Activated CD4-positive, alpha-beta T cell treated with anti-CD3 and anti-CD28 coated beads, Interleukin-2, amount 10 ng/mL, durations not matched to agents 7 days and 5 days (primary cell): ENCODE data around the gene GPN1. TPM values are rescaled to one million over a fixed set of nuclear protein-coding genes. Genes with fewer than 3 reads are reported as not detected.
"Not testable (repeated sequence)": the region's sequence is repeated elsewhere in the genome, so short reads cannot be mapped to it uniquely, and the experiment has no call there.

Experiments used
- CTCF ChIA-PET: fragments of 350-600 bp; sonication (Branson Sonifier 250); formaldehyde crosslinking; loops from one replicate; lab custom pipeline; 2021; ENCODE audit warnings: antibody characterized with exemption; lab: Charles Lee
- POLR2A ChIA-PET: fragments of 350-600 bp; sonication (Branson Sonifier 250); formaldehyde crosslinking; loops from one replicate; lab custom pipeline; 2021; ENCODE audit warnings: antibody characterized with exemption; lab: Charles Lee
- DNase-seq: peaks from one replicate; pipeline ENCODE4 v3.0.0-alpha.2; 2020
- H3K27ac Mint-ChIP-seq: one replicate; pipeline ENCODE4 v1.8.0; 2021; ENCODE audit warnings: mild to moderate bottlenecking, moderate library complexity, mixed read lengths
- H3K27me3 Mint-ChIP-seq: one replicate; pipeline ENCODE4 v1.8.0; 2021; ENCODE audit warnings: mixed read lengths
- H3K36me3 Mint-ChIP-seq: one replicate; pipeline ENCODE4 v1.8.0; 2021; ENCODE audit warnings: low read depth, mixed read lengths
- H3K4me1 Mint-ChIP-seq: one replicate; pipeline ENCODE4 v1.8.0; 2021; ENCODE audit warnings: mixed read lengths
- H3K4me3 Mint-ChIP-seq: one replicate; pipeline ENCODE4 v1.8.0; 2021; ENCODE audit warnings: mild to moderate bottlenecking, moderate library complexity, mixed read lengths
- H3K9me3 Mint-ChIP-seq: one replicate; pipeline ENCODE4 v1.8.0; 2021; ENCODE audit warnings: mixed read lengths
- total RNA-seq, 2 experiments: library from RNA; stranded (reverse); gene quantifications; one replicate each; pipeline ENCODE4 v1.2.3, GENCODE V29; 2021

The GPN1 gene
- 10 to 100 TPM; 36.3 to 44.1 TPM for total RNA-seq

- Mint-ChIP-seq H3K4me3 (no peak within 1 kb of the TSS), H3K9me3 (no peaks in the 10 kb centered on the region), H3K36me3 (peaks cover 33% of the 10 kb centered on the region), H3K4me1 (peaks cover 18% of the 10 kb centered on the region), H3K27me3 (no peaks in the 10 kb centered on the region), H3K27ac (no peak within 1 kb of the TSS)
- CTCF ChIA-PET, result interaction anchor here (0.8 to 1.7 kb wide), 5 partner anchors 10 to 364 kb away, joined by 3 to 6 read pairs (median 5); no protein-coding TSS in a partner anchor
- DNase-seq, result peak; percentile 96
- POLR2A ChIA-PET, result interaction anchor here (0.6 kb wide), 2 partner anchors 9 to 772 kb away, joined by 3 to 9 read pairs; no protein-coding TSS in a partner anchor
Observed at GRCh38 chr2:27628767-27629709, at the start of gene GPN1, which contains the start of gene CCDC121. TSS of gene GPN1 (plus strand) at chr2:27629050. CDS start at chr2:27629059, 9 bp downstream. TSS of gene CCDC121 (minus strand) at chr2:27629012. CDS start at chr2:27627799, 1,213 bp downstream.

GRCh38 chr2:27581417-27582128 is 47.3 kb upstream of the GPN1 start:
- H3K9me3 Mint-ChIP-seq, result peaks cover 6% of the 10 kb centered on the region
- peak overlapping the region; percentile 92 for H3K4me3 Mint-ChIP-seq
- ChIA-PET CTCF (no interaction called here), POLR2A (no interaction called here)
- H3K36me3 Mint-ChIP-seq, result peaks cover 31% of the 10 kb centered on the region
- peak overlapping the region; percentile 93 for H3K27ac Mint-ChIP-seq
- H3K4me1 Mint-ChIP-seq, result peaks cover 44% of the 10 kb centered on the region
- no peak for DNase-seq
- peaks cover 11% of the 10 kb centered on the region for H3K27me3 Mint-ChIP-seq

GRCh38 chr2:27582129-27582694 is 46.6 kb upstream of the GPN1 start:
- Mint-ChIP-seq H3K9me3 (peaks cover 5% of the 10 kb centered on the region), H3K4me3 (peak overlapping the region; percentile 92), H3K27ac (peak overlapping the region; percentile 93), H3K27me3 (peaks cover 8% of the 10 kb centered on the region), H3K36me3 (peaks cover 38% of the 10 kb centered on the region), H3K4me1 (peaks cover 50% of the 10 kb centered on the region)
- DNase-seq, result no peak
- ChIA-PET POLR2A (no interaction called here), CTCF (interaction anchor here (0.7 kb wide), 1 partner anchor 11 kb away, joined by 4 read pairs; no protein-coding TSS in a partner anchor)

- CTCF ChIA-PET, result interaction anchor here (0.7 kb wide), 1 partner anchor 12 kb away, joined by 4 read pairs; no protein-coding TSS in a partner anchor
- Mint-ChIP-seq H3K4me3 (peak within 1 kb of the TSS; percentile 92), H3K36me3 (peaks cover 43% of the 10 kb centered on the region), H3K4me1 (peaks cover 53% of the 10 kb centered on the region), H3K9me3 (peaks cover 4% of the 10 kb centered on the region), H3K27me3 (peaks cover 4% of the 10 kb centered on the region), H3K27ac (peak within 1 kb of the TSS; percentile 93)
- DNase-seq, result peak; percentile 85
- POLR2A ChIA-PET, result no interaction called here
Observed at GRCh38 chr2:27582695-27583389, 46.0 kb upstream of the GPN1 start, which contains the start of gene ZNF512. TSS of gene ZNF512 (plus strand) at chr2:27583042. CDS start at chr2:27583113, 71 bp downstream.

GRCh38 chr2:27583390-27583915 is 45.4 kb upstream of the GPN1 start:
- Mint-ChIP-seq H3K36me3 (peaks cover 48% of the 10 kb centered on the region), H3K27ac (peak overlapping the region; percentile 93), H3K4me3 (peak overlapping the region; percentile 92), H3K4me1 (peaks cover 57% of the 10 kb centered on the region), H3K27me3 (peaks cover 2% of the 10 kb centered on the region), H3K9me3 (peaks cover 4% of the 10 kb centered on the region)
- ChIA-PET CTCF (no interaction called here), POLR2A (no interaction called here)
- DNase-seq, result no peak

- peaks cover 53% of the 10 kb centered on the region for H3K36me3 Mint-ChIP-seq
- CTCF ChIA-PET, result no interaction called here
Observed at GRCh38 chr2:27584597-27584996, 44.3 kb upstream of the GPN1 start.

GRCh38 chr2:27587025-27587424 is 41.8 kb upstream of the GPN1 start:
- CTCF ChIA-PET, result interaction anchor here (0.7 to 1.3 kb wide), 3 partner anchors 10 to 238 kb away, joined by 3 to 4 read pairs (median 3); no protein-coding TSS in a partner anchor
- Mint-ChIP-seq H3K9me3 (peaks cover 18% of the 10 kb centered on the region), H3K4me3 (no peak overlapping the region), H3K27ac (no peak overlapping the region), H3K4me1 (peaks cover 62% of the 10 kb centered on the region), H3K36me3 (peaks cover 67% of the 10 kb centered on the region), H3K27me3 (no peaks in the 10 kb centered on the region)
- DNase-seq, result no peak
- POLR2A ChIA-PET, result no interaction called here

More at GRCh38 chr2:27584597-27584996, 44.3 kb upstream of the GPN1 start:
- Mint-ChIP-seq H3K4me1 (peaks cover 60% of the 10 kb centered on the region), H3K9me3 (peaks cover 5% of the 10 kb centered on the region), H3K27me3 (no peaks in the 10 kb centered on the region), H3K27ac (peak overlapping the region; percentile 93), H3K4me3 (peak overlapping the region; percentile 92)
- DNase-seq, result no peak
- POLR2A ChIA-PET, result no interaction called here

- Mint-ChIP-seq H3K27me3 (no peaks in the 10 kb centered on the region), H3K4me3 (no peak overlapping the region), H3K9me3 (peaks cover 18% of the 10 kb centered on the region), H3K4me1 (peaks cover 52% of the 10 kb centered on the region), H3K27ac (no peak overlapping the region), H3K36me3 (peaks cover 67% of the 10 kb centered on the region)
- ChIA-PET POLR2A (no interaction called here), CTCF (no interaction called here)
- DNase-seq, result no peak
Observed at GRCh38 chr2:27588308-27588707, 40.5 kb upstream of the GPN1 start.

GRCh38 chr2:27591745-27592144 is 37.1 kb upstream of the GPN1 start:
- Mint-ChIP-seq H3K27ac (no peak overlapping the region), H3K36me3 (peaks cover 69% of the 10 kb centered on the region), H3K4me1 (peaks cover 31% of the 10 kb centered on the region), H3K4me3 (no peak overlapping the region), H3K27me3 (no peaks in the 10 kb centered on the region), H3K9me3 (peaks cover 36% of the 10 kb centered on the region)
- CTCF ChIA-PET, result interaction anchor here (0.7 kb wide), 1 partner anchor 56 kb away, joined by 3 read pairs; no protein-coding TSS in a partner anchor
- POLR2A ChIA-PET, result no interaction called here
- DNase-seq, result no peak

- Mint-ChIP-seq H3K9me3 (peaks cover 36% of the 10 kb centered on the region), H3K27ac (peak overlapping the region; percentile 25), H3K4me1 (peaks cover 26% of the 10 kb centered on the region), H3K27me3 (no peaks in the 10 kb centered on the region), H3K4me3 (no peak overlapping the region), H3K36me3 (peaks cover 62% of the 10 kb centered on the region)
- POLR2A ChIA-PET, result no interaction called here
- CTCF ChIA-PET, result no interaction called here
- no peak for DNase-seq
Observed at GRCh38 chr2:27593240-27593639, 35.6 kb upstream of the GPN1 start.

- H3K36me3 Mint-ChIP-seq, result peaks cover 61% of the 10 kb centered on the region
- H3K27me3 Mint-ChIP-seq, H3K27ac Mint-ChIP-seq, DNase-seq, H3K4me3 Mint-ChIP-seq, CTCF ChIA-PET, POLR2A ChIA-PET: not testable (repeated sequence)
- H3K9me3 Mint-ChIP-seq, result peaks cover 34% of the 10 kb centered on the region
- peaks cover 31% of the 10 kb centered on the region for H3K4me1 Mint-ChIP-seq
Observed at GRCh38 chr2:27594020-27594703, 34.7 kb upstream of the GPN1 start.
